ENCODE results near the gene MDFIC.

DNA sequence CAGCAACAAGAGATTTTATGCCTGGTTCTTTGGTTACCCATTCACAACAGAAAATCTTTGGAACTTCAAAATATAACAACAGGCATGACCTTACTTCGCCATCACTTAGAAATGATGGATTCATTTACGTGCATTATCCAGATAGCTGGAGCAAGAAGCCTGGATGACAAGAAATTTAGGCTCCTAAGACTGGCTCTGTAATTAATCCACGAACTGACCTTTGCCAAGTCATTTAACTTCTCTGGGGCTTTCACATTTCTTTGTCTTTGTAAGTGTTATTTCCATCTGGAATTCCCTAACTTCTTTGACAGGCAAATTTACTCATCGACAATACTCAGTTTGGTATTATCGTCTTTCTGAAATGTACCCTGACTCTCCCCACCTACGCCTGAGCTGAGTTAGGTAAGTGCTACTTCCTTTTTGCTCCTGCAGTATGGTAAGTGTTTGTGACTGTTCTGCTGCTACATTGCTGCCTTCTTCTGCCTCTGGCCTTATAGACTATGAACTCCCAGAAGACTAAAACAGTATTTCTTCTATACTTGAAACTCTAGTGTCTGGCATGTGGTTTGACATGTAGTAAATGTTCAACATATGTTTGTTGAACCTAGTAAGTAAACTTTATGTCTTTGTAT, 5.5 kb upstream of the MDFIC start:
- TF ChIP-seq, protein P1, sequence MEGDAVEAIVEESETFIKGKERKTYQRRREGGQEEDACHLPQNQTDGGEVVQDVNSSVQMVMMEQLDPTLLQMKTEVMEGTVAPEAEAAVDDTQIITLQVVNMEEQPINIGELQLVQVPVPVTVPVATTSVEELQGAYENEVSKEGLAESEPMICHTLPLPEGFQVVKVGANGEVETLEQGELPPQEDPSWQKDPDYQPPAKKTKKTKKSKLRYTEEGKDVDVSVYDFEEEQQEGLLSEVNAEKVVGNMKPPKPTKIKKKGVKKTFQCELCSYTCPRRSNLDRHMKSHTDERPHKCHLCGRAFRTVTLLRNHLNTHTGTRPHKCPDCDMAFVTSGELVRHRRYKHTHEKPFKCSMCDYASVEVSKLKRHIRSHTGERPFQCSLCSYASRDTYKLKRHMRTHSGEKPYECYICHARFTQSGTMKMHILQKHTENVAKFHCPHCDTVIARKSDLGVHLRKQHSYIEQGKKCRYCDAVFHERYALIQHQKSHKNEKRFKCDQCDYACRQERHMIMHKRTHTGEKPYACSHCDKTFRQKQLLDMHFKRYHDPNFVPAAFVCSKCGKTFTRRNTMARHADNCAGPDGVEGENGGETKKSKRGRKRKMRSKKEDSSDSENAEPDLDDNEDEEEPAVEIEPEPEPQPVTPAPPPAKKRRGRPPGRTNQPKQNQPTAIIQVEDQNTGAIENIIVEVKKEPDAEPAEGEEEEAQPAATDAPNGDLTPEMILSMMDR (IDR thresholded peaks at IDR 0.05), result no peak
- TF ChIP-seq POLR2AphosphoS5 (IDR thresholded peaks at IDR 0.05; ENCODE audit: low read depth, low read length) (no peak), SIN3A (IDR thresholded peaks at IDR 0.05; ENCODE audit: borderline replicate concordance, insufficient read depth, low read depth, low read length) (no peak)
- TF ChIP-seq, protein P2, sequence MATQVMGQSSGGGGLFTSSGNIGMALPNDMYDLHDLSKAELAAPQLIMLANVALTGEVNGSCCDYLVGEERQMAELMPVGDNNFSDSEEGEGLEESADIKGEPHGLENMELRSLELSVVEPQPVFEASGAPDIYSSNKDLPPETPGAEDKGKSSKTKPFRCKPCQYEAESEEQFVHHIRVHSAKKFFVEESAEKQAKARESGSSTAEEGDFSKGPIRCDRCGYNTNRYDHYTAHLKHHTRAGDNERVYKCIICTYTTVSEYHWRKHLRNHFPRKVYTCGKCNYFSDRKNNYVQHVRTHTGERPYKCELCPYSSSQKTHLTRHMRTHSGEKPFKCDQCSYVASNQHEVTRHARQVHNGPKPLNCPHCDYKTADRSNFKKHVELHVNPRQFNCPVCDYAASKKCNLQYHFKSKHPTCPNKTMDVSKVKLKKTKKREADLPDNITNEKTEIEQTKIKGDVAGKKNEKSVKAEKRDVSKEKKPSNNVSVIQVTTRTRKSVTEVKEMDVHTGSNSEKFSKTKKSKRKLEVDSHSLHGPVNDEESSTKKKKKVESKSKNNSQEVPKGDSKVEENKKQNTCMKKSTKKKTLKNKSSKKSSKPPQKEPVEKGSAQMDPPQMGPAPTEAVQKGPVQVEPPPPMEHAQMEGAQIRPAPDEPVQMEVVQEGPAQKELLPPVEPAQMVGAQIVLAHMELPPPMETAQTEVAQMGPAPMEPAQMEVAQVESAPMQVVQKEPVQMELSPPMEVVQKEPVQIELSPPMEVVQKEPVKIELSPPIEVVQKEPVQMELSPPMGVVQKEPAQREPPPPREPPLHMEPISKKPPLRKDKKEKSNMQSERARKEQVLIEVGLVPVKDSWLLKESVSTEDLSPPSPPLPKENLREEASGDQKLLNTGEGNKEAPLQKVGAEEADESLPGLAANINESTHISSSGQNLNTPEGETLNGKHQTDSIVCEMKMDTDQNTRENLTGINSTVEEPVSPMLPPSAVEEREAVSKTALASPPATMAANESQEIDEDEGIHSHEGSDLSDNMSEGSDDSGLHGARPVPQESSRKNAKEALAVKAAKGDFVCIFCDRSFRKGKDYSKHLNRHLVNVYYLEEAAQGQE (IDR thresholded peaks at IDR 0.05; ENCODE audit: insufficient read depth in 1 of 2, low read depth in 2 of 2, low read length in 1 of 2), result no peak
